SK-N-SH (cell line): ENCODE results near the gene MGST1. TPM values are rescaled to one million over a fixed set of nuclear protein-coding genes. Genes with fewer than 3 reads are reported as not detected.

Experiments
- JUND ChIP-seq: IDR thresholded peaks from 2 replicates; pipeline ENCODE4 v1.4.0; 2012
- NRF1 ChIP-seq: IDR thresholded peaks from 2 replicates; pipeline ENCODE4 v1.6.1; 2012; ENCODE audit warnings: low read depth, mild to moderate bottlenecking, low read length
- POLR2AphosphoS5 ChIP-seq: IDR thresholded peaks from 2 replicates; pipeline ENCODE4 v1.6.1; 2012; ENCODE audit warnings: low read depth, low read length
- RAD21 ChIP-seq: IDR thresholded peaks from 2 replicates; pipeline ENCODE4 v1.6.1; 2012; ENCODE audit warnings: mild to moderate bottlenecking, low read length
- TEAD4 ChIP-seq: IDR thresholded peaks from 2 replicates; pipeline ENCODE4 v1.4.0; 2012; ENCODE audit warnings: mild to moderate bottlenecking, borderline replicate concordance; ENCODE audit not compliant: insufficient read depth
- USF2 ChIP-seq: fragments of 150-350 bp; IDR thresholded peaks from 2 replicates; pipeline ENCODE4 v1.6.1; 2017; ENCODE audit warnings: antibody characterized with exemption, low read length, low read depth, borderline replicate concordance
- ZBTB33 ChIP-seq: IDR thresholded peaks from 2 replicates; pipeline ENCODE4 v1.4.0; 2012; ENCODE audit warnings: low read depth, borderline replicate concordance
- polyA plus RNA-seq, 3 experiments: library from polyadenylated mRNA; depleted of rRNA; stranded (reverse); fragments of >200 nt; gene quantifications; 2 replicates each; pipeline ENCODE4 v1.2.3, GENCODE V29; 2012
- TF ChIP-seq, protein P1 (sequence below): IDR thresholded peaks from 2 replicates; pipeline ENCODE4 v1.6.1; 2012; ENCODE audit warnings: mild to moderate bottlenecking, low read depth, low read length, moderate library complexity

Gene MGST1
- polyA plus RNA-seq, 1 of the 3 experiments (the other 2 are of a cell fraction), result 4.8 TPM

GRCh38 chr12:16407346-16407745, 59.9 kb downstream of the MGST1 start (continued):
- TF ChIP-seq, protein P1, sequence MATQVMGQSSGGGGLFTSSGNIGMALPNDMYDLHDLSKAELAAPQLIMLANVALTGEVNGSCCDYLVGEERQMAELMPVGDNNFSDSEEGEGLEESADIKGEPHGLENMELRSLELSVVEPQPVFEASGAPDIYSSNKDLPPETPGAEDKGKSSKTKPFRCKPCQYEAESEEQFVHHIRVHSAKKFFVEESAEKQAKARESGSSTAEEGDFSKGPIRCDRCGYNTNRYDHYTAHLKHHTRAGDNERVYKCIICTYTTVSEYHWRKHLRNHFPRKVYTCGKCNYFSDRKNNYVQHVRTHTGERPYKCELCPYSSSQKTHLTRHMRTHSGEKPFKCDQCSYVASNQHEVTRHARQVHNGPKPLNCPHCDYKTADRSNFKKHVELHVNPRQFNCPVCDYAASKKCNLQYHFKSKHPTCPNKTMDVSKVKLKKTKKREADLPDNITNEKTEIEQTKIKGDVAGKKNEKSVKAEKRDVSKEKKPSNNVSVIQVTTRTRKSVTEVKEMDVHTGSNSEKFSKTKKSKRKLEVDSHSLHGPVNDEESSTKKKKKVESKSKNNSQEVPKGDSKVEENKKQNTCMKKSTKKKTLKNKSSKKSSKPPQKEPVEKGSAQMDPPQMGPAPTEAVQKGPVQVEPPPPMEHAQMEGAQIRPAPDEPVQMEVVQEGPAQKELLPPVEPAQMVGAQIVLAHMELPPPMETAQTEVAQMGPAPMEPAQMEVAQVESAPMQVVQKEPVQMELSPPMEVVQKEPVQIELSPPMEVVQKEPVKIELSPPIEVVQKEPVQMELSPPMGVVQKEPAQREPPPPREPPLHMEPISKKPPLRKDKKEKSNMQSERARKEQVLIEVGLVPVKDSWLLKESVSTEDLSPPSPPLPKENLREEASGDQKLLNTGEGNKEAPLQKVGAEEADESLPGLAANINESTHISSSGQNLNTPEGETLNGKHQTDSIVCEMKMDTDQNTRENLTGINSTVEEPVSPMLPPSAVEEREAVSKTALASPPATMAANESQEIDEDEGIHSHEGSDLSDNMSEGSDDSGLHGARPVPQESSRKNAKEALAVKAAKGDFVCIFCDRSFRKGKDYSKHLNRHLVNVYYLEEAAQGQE, result no peak
- TF ChIP-seq TEAD4, result no peak
- no peak for TF ChIP-seq JUND
- TF ChIP-seq NRF1, result no peak
- TF ChIP-seq USF2, result no peak
- TF ChIP-seq ZBTB33, result no peak
- TF ChIP-seq RAD21, result no peak
- TF ChIP-seq POLR2AphosphoS5, result no peak

Other genes with a start within 250 kb of the MGST1 start
- not detected in 2 replicates for gene SLC15A5, start 70.0 kb upstream of the MGST1 start, polyA plus RNA-seq (2012; rRNA removed)